B cell (primary cell): Measurements from ENCODE around the gene CDH13. TPM values are rescaled to one million over a fixed set of nuclear protein-coding genes. Genes with fewer than 3 reads are reported as not detected.

Experiments used
- ATAC-seq: fragments of 200-7000 bp; cut with Tn5 transposase; one replicate; pipeline ENCODE4 v1.10.0; 2021; ENCODE audit warnings: low read depth, mild to moderate bottlenecking, moderate number of reproducible peaks, moderate library complexity
- CTCF ChIA-PET: fragments of 350-600 bp; sonication (Branson Sonifier 250); formaldehyde crosslinking; loops from one replicate; lab custom pipeline; 2021; ENCODE audit warnings: antibody characterized with exemption, inconsistent platforms; lab: Charles Lee
- POLR2A ChIA-PET: fragments of 350-600 bp; sonication (Branson Sonifier 250); formaldehyde crosslinking; loops from one replicate; lab custom pipeline; 2021; ENCODE audit warnings: antibody characterized with exemption; lab: Charles Lee
- DNase-seq: peaks from one replicate; pipeline ENCODE4 v3.0.0; 2013
- H2AFZ ChIP-seq: 2 replicates; pipeline ENCODE4 v1.6.1; 2012; ENCODE audit warnings: mild to moderate bottlenecking, low read depth, low read length; ENCODE audit not compliant: insufficient read depth, poor library complexity, severe bottlenecking
- H3K27ac ChIP-seq, 2 donors: 1 replicate in 1 of 2; 2 replicates in 1 of 2; pipeline ENCODE4 v1.5.1; 2012 to 2013; ENCODE audit warnings: low read length in 2 of 2, mild to moderate bottlenecking in 2 of 2, moderate library complexity in 1 of 2
- H3K27me3 ChIP-seq, 4 experiments: fragments of 200-600 bp in 1 of 4; sonication (generic) in 1 of 4; replicated peaks in 1 of 4; 1 replicate in 2 of 4; 2 replicates in 2 of 4; pipeline versions ENCODE4 v1.6.1 to v1.7.0; 2013 to 2016; ENCODE audit warnings: low read length in 3 of 4, mild to moderate bottlenecking in 2 of 4, mixed read lengths in 1 of 4, moderate library complexity in 1 of 4; ENCODE audit not compliant: insufficient read depth in 4 of 4, control insufficient read depth in 3 of 4; ENCODE audit errors: control extremely low read depth in 1 of 4
- H3K36me3 ChIP-seq, 2 experiments: replicated peaks in 1 of 2; 1 replicate in 1 of 2; 2 replicates in 1 of 2; pipeline versions ENCODE4 v1.6.1 to v1.7.1; 2013; ENCODE audit warnings: low read length in 1 of 2; ENCODE audit not compliant: insufficient read depth in 2 of 2, control insufficient read depth in 1 of 2; ENCODE audit errors: control extremely low read depth in 1 of 2, extremely low read depth in 1 of 2
- H3K4me1 ChIP-seq, 2 donors: fragments of 200-600 bp in 1 of 2; sonication (generic) in 1 of 2; 1 replicate in 1 of 2; 2 replicates in 1 of 2; pipeline versions ENCODE4 v1.5.1 to v1.6.1; 2013 to 2017; ENCODE audit warnings: low read length in 2 of 2; ENCODE audit not compliant: control insufficient read depth in 2 of 2, insufficient read depth in 2 of 2
- H3K4me2 ChIP-seq: replicated peaks from 2 replicates; pipeline ENCODE3; 2012; ENCODE audit warnings: mild to moderate bottlenecking, low read depth, low read length; ENCODE audit not compliant: poor library complexity, severe bottlenecking
- H3K4me3 ChIP-seq, 5 experiments: fragments of 200-600 bp in 1 of 5; sonication (generic) in 1 of 5; 1 replicate in 3 of 5; 2 replicates in 2 of 5; pipeline versions ENCODE4 v1.5.1 to v1.7.0; 2011 to 2016; ENCODE audit warnings: low read length in 4 of 5, mild to moderate bottlenecking in 4 of 5, low read depth in 2 of 5, control low read depth in 1 of 5, moderate library complexity in 1 of 5; ENCODE audit not compliant: insufficient read depth in 1 of 5; ENCODE audit errors: control extremely low read depth in 1 of 5, extremely low read depth in 1 of 5
- H3K79me2 ChIP-seq: fragments of 200-600 bp; sonication (generic); one replicate; pipeline ENCODE4 v1.6.0; 2016; ENCODE audit warnings: low read length; ENCODE audit not compliant: control insufficient read depth, insufficient read depth
- H3K9ac ChIP-seq: fragments of 200-600 bp; sonication (generic); 2 replicates; pipeline ENCODE4 v1.6.1; 2017; ENCODE audit warnings: mild to moderate bottlenecking, low read length, moderate library complexity
- H3K9me3 ChIP-seq, 3 donors: one replicate each; pipeline versions ENCODE4 v1.6.1 to v1.7.1; 2013; ENCODE audit warnings: low read length in 2 of 3; ENCODE audit not compliant: control insufficient read depth in 2 of 3, insufficient read depth in 1 of 3; ENCODE audit errors: control extremely low read depth in 1 of 3
- H4K20me1 ChIP-seq: 2 replicates; pipeline ENCODE4 v1.6.0; 2012; ENCODE audit warnings: mild to moderate bottlenecking, low read length; ENCODE audit not compliant: insufficient read depth, control insufficient read depth, poor library complexity, severe bottlenecking
- H3K27ac Mint-ChIP-seq: one replicate; pipeline ENCODE4 v1.8.0; 2021; ENCODE audit warnings: mixed read lengths
- H3K27me3 Mint-ChIP-seq: one replicate; pipeline ENCODE4 v1.8.0; 2021; ENCODE audit warnings: mixed read lengths
- H3K4me1 Mint-ChIP-seq: one replicate; pipeline ENCODE4 v1.8.0; 2021; ENCODE audit warnings: mixed read lengths
- H3K4me3 Mint-ChIP-seq: one replicate; pipeline ENCODE4 v1.8.0; 2021; ENCODE audit warnings: mixed read lengths
- H3K9me3 Mint-ChIP-seq: one replicate; pipeline ENCODE4 v1.8.0; 2022; ENCODE audit warnings: mixed read lengths; ENCODE audit not compliant: insufficient read depth
- EZH2 ChIP-seq: IDR thresholded peaks from 2 replicates; pipeline ENCODE4 v1.6.1; 2012; ENCODE audit warnings: borderline replicate concordance, low read depth, mild to moderate bottlenecking, moderate library complexity, low read length; ENCODE audit not compliant: insufficient read depth, poor library complexity, severe bottlenecking
- WGBS: methylation state at CpG from one replicate; pipeline ENCODE4 v1.1.5; 2013; ENCODE audit warnings: missing lambda C conversion rate; ENCODE audit not compliant: insufficient coverage; 5-methylcytosine and 5-hydroxymethylcytosine counted together
- intact Hi-C: fragments of 100-400 bp; cut with micrococcal nuclease; formaldehyde crosslinking; loops from one replicate; pipeline ENCODE4 v1.10.0; 2022
- polyA plus RNA-seq: library from polyadenylated mRNA; depleted of rRNA; stranded (reverse); fragments of >200 nt; gene quantifications from 2 replicates; pipeline ENCODE4 v1.2.3, GENCODE V29; 2012
- total RNA-seq, 2 donors: library from RNA; stranded (reverse); fragments of 120-200 nt in 1 of 2; gene quantifications; 1 replicate in 1 of 2; 2 replicates in 1 of 2; pipeline versions ENCODE4 v1.2.3 to v1.2.4, GENCODE V29; 2013 to 2022
- TF ChIP-seq, protein P1 (sequence below): fragments of 200-600 bp; IDR thresholded peaks from one replicate; pipeline ENCODE4 v1.8.0; 2022; ENCODE audit warnings: antibody characterized with exemption, mild to moderate bottlenecking

The CDH13 gene
- total and polyA plus RNA-seq, 2 donors (not counting 1 experiment from before 2014, with no cell fraction given), result not detected

DNA sequence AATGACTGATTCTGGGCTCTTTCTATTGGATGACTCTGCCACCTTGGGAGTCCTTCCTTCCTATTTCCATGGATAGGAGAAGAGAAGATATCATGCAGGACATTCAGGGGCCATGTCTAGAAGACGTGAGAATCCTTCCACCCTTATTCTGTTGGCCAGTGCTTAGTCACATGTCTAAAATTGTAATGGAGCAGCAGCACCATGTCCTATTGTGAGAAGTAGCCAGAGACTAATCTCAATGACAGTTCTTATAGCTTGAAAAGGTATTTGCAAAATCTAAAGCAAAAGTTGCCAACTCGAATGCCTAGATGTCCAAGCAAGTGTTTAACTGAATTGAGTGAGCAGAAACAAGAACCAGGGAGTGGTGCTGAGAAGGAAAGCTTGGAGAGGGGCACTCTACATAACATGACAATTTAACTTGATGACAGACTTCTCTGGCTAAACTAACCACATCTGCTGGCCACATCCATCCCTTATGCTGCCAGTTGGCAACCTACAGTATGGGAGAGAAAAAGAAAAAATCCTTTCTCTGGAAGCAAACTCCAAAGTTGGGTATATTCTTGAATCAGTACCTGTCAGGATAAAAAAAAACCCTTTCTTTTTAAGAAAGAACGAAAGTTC, 225.7 kb downstream of the CDH13 start:
- H4K20me1 ChIP-seq, result no peaks in the 10 kb centered on the region
- no peaks in the 10 kb centered on the region for H3K27me3 ChIP-seq
- H3K36me3 ChIP-seq, result no peaks in the 10 kb centered on the region
- H3K4me3 ChIP-seq, result no peak overlapping the region
- no peak overlapping the region for H3K9ac ChIP-seq
- no peaks in the 10 kb centered on the region for H3K79me2 ChIP-seq
- no peaks in the 10 kb centered on the region for H3K9me3 Mint-ChIP-seq
- H3K27ac ChIP-seq, result no peak overlapping the region
- ATAC-seq (no peak), DNase-seq (no peak)
- peaks cover 4% of the 10 kb centered on the region for H3K27me3 Mint-ChIP-seq
- TF ChIP-seq EZH2, result no peak
- TF ChIP-seq, protein P1, sequence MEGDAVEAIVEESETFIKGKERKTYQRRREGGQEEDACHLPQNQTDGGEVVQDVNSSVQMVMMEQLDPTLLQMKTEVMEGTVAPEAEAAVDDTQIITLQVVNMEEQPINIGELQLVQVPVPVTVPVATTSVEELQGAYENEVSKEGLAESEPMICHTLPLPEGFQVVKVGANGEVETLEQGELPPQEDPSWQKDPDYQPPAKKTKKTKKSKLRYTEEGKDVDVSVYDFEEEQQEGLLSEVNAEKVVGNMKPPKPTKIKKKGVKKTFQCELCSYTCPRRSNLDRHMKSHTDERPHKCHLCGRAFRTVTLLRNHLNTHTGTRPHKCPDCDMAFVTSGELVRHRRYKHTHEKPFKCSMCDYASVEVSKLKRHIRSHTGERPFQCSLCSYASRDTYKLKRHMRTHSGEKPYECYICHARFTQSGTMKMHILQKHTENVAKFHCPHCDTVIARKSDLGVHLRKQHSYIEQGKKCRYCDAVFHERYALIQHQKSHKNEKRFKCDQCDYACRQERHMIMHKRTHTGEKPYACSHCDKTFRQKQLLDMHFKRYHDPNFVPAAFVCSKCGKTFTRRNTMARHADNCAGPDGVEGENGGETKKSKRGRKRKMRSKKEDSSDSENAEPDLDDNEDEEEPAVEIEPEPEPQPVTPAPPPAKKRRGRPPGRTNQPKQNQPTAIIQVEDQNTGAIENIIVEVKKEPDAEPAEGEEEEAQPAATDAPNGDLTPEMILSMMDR, result no peak
- H3K9me3 ChIP-seq, result no peaks in the 10 kb centered on the region
- H3K4me1 ChIP-seq, result no peaks in the 10 kb centered on the region
- intact Hi-C loops, result no loop called here
- no peak overlapping the region for H2AFZ ChIP-seq
- no peak overlapping the region for H3K4me3 Mint-ChIP-seq
- POLR2A ChIA-PET, result no interaction called here
- no peak overlapping the region for H3K27ac Mint-ChIP-seq
- no CpG with 5 or more reads among the region's 3 CpGs for WGBS
- CTCF ChIA-PET, result no interaction called here
- H3K4me2 ChIP-seq, result no peak overlapping the region
- no peaks in the 10 kb centered on the region for H3K4me1 Mint-ChIP-seq

DNA sequence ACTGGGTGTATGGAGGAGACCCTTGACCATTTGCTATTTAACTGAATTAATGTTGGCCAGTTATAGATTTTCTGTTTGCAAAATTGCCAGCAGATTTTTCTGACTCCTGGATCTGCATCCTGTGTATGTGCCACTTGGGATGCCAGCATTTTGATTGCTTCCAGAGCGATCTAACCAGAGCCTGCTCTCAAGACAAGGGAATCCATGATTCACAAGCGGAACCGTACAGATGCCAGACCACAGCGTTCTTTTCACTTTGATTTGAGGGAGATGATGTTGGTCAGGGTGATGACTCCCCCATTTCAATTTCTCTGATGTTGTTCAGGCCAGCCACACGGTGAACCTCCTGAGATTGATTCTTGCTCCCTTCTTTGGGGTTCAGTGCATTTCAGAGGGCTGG, 228.7 kb downstream of the CDH13 start:
- no peaks in the 10 kb centered on the region for H3K9me3 Mint-ChIP-seq
- no peaks in the 10 kb centered on the region for H3K27me3 Mint-ChIP-seq
- Histone ChIP-seq H3K27ac (no peak overlapping the region), H2AFZ (no peak overlapping the region), H3K9ac (no peak overlapping the region), H3K4me3 (no peak overlapping the region), H3K36me3 (no peaks in the 10 kb centered on the region), H3K9me3 (no peaks in the 10 kb centered on the region), H3K4me1 (no peaks in the 10 kb centered on the region), H3K4me2 (no peak overlapping the region), H3K27me3 (no peaks in the 10 kb centered on the region), H4K20me1 (no peaks in the 10 kb centered on the region), H3K79me2 (no peaks in the 10 kb centered on the region)
- no peak overlapping the region for H3K4me3 Mint-ChIP-seq
- ATAC-seq (no peak), DNase-seq (no peak)
- no peak for TF ChIP-seq EZH2
- TF ChIP-seq, protein P1, result no peak
- WGBS, result 89% methylated on average over 2 of the region's 5 CpGs
- no peaks in the 10 kb centered on the region for H3K4me1 Mint-ChIP-seq
- intact Hi-C loops, result no loop called here
- ChIA-PET CTCF (no interaction called here), POLR2A (no interaction called here)
- H3K27ac Mint-ChIP-seq, result no peak overlapping the region
